HG02885 (cell line): ENCODE results near the gene EPO.
"Not testable (repeated sequence)": the region's sequence is repeated elsewhere in the genome, so short reads cannot be mapped to it uniquely, and the experiment has no call there.

Source experiments
- ATAC-seq: cut with Tn5 transposase; IDR thresholded peaks from one replicate; pipeline ENCODE4 v1.9.1; 2021; ENCODE audit warnings: mild to moderate bottlenecking; ENCODE audit not compliant: unreplicated experiment, poor library complexity

EPO gene

GRCh38 chr7:100731937-100732636 is 11.8 kb downstream of the EPO start:
- no peak for ATAC-seq

DNA sequence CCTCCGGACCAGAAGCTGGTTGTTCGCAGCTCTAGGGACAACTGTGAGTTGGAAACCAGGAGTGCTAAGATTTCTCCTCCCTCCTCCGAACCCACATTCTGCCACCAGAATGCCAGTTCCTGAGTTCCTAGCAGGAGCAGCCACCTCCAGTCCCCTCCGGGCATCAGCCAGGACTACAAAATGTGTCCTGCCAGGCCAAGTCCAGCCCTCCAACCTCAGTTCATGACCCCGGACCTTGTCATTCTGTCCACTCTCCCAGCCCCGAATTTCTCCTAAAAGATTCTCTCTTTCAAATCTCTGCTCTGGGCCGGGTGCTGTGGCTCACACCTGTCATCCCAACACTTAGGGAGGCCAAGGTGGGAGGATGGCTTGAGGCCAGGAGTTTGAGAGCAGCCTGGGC is 15.5 kb downstream of the EPO start:
- ATAC-seq, result no peak

DNA sequence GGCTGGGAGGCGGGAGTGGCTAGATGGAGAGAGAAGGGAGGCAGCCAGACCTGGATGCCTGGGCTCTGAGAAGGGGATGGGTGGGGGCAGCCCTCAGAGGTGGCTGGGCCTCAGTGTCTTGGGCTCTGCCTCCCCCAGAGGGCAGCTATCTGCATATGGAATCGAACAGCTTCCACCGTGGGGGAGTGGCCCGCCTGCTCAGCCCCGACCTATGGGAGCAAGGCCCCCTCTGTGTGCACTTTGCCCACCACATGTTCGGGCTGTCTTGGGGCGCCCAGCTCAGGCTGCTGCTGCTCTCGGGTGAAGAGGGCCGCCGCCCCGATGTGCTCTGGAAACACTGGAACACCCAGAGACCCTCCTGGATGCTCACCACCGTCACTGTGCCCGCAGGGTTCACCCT is 16.4 kb downstream of the EPO start:
- no peak for ATAC-seq

GRCh38 chr7:100739934-100740333 is 19.7 kb downstream of the EPO start:
- no peak for ATAC-seq

DNA sequence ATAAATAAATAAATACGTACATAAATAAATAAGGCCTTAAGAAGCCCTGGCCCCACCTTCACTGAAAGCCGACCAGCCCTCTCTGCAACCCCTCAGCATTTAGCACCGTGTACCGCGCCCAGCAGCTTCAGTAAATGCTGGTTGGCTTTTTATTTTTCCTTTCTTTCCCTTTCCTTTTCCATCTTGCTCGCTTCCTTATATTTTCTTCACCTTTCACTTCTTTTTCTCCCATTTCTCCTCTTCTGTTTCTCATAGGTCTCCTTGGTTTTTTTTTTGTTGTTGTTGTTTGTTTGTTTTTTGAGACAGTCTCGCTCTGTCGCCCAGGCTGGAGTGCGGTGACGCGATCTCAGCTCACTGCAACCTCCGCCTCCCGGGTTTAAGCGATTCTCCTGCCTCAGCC is 24.3 kb downstream of the EPO start:
- ATAC-seq, result no peak

GRCh38 chr7:100745184-100745583 is 24.9 kb downstream of the EPO start:
- ATAC-seq, result no peak

- no peak for ATAC-seq
Measured at GRCh38 chr7:100752994-100753393, 32.7 kb downstream of the EPO start.

DNA sequence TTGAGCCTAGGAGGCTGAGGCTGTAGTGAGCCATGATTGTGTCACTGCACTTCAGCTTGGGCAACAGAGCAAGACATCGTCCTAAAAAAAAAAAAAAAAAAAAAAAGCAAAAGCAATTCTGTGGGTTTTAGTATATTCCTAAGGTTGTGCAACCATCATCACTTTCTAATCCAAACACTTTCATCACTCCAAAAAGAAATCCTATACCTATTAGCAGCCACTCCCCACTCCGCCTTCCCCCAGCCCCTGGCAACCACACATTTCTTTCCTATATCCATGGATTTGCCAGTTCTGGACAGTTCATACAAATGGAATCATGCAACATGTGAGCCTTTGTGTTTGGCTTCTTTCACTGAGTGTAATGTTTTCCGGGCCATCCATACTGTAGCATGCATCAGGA is 33.5 kb downstream of the EPO start:
- no peak for ATAC-seq

- ATAC-seq, result no peak
Measured at GRCh38 chr7:100759357-100760171, 39.3 kb downstream of the EPO start.

- not testable (repeated sequence) for ATAC-seq
Measured at GRCh38 chr7:100762841-100763240, 42.6 kb downstream of the EPO start.

GRCh38 chr7:100763556-100764140 is 43.4 kb downstream of the EPO start:
- ATAC-seq, result no peak

GRCh38 chr7:100764841-100765240 is 44.6 kb downstream of the EPO start:
- ATAC-seq, result no peak

DNA sequence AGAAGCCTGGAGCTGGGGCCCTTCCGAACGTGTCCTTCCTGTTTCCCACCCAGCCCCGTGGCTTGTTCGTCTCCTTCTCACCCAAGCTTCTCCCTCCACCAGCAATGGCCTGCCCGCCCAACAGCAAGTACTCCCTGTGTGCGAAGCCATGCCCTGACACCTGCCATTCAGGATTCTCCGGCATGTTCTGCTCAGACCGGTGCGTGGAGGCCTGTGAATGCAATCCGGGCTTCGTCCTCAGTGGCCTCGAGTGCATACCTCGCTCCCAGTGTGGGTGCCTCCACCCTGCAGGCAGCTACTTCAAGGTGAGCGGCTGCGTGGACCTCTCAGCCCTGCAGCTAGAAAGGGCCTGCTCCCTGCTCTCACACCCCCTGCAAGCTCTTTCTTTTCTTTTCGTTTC is 45.0 kb downstream of the EPO start:
- no peak for ATAC-seq

DNA sequence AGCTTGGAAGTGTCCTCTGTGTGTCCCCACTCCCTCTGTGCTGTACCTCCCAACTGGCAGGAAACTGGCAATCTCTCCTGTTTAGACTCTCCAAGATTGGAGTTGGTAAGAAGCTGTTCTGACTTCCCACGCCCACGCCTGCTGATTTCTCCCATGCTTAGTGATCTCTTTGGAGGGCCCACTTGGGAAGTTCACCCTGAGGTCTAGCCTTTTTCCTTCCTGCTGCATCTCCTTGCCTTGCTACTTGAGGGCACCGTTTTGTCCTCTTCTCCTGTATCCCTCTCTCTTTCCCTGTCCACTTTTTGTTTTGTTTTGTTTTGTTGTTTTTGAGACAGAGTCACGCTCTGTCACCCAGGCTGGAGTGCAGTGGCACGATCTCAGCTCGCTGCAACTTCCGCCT is 48.5 kb downstream of the EPO start:
- ATAC-seq, result no peak
